ENCODE measurements around the gene P2RY11. TPM values are rescaled to one million over a fixed set of nuclear protein-coding genes. Genes with fewer than 3 reads are reported as not detected.
A peak's percentile ranks its signal among the peaks of the same experiment; 100 is the strongest.

The P2RY11 gene
- total RNA-seq, 1 donor from 2014 or later, result 19.3 TPM

DNA sequence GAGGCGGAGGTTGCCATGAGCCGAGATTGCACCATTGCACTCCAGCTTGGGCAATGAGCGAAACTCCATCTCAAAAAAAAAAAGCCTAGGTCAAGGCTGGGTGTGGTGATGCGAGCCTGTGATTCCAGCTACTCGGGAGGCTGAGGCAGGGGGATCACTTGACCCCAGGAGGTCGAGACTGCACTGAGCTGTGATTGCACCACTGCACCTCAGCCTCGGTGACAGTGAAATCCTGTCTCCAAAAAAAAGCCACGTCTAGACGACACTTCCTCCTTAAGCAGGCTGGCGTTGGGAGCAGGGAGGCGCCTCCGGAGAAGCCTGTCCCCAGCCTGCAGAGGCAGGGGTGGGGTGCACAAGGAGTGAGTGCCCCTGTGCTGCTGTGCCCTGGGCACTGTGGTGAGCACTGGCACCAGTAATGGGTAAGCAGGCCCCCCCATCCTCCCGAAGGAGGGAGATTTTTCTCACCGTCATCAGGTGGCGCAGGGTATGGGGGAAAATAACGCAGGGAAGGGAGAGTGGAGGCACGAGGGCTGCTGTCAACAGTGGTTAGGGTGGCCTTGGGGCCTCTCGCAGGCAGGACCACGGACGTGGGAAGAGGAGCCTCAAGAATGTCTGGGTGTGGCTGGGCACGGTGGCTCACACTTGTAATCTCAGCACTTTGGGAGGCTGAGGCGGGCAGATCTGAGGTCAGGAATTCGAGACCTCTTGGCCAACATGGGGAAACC, 706 bp downstream of the P2RY11 start:
- H3K36me3 ChIP-seq (ENCODE audit: insufficient read depth, low read length), result peaks cover 13% of the 10 kb centered on the region

DNA sequence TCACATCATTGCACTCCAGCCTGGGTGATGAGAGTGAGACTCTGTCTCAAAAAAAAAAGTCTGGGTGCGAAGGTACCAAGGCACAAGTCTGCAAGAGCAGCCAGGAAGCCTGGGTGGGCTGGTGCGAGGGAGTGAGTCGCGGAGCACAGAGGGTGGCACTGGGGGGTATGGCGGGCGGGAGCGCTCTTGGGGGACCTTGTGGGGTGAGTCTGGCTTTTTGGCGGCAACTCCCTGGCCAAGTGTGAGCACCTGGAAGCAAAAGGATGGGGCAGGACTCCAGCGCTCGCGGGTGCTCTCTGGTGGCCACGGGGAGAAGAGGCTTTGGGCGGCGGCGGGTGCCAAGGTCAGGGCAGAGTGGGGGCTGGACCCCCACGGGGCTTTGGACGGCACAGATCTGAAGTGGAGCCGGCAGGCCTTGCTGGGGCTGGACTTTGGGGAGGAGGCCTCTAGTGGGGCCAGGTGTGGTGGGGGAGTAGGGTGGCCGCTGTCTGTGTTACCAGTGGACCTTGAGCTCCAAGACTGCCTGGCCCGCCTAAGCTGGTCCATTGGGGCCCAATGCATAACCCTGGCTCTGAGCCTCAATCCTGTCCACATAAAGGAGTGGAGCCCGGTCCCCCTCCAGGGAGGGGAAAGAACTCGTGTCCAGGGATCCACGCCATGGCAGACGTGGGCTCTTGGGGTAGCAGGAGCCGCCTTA, 1.6 kb downstream of the P2RY11 start:
- H3K36me3 Mint-ChIP-seq (ENCODE audit: low read depth, unreplicated experiment), result peaks cover 16% of the 10 kb centered on the region
- H3K4me2 ChIP-seq (ENCODE audit: low read length), result no peak overlapping the region
- no peaks in the 10 kb centered on the region for H3K27me3 Mint-ChIP-seq (ENCODE audit: low read depth, unreplicated experiment)
- H3K27ac ChIP-seq (ENCODE audit: low read depth, low read length), result no peak overlapping the region
- H3K4me3 Mint-ChIP-seq (ENCODE audit: unreplicated experiment), result peak overlapping the region; percentile 57
- H4K20me1 ChIP-seq (ENCODE audit: insufficient read depth, low read length), result peaks cover 78% of the 10 kb centered on the region
- TF ChIP-seq, protein P1, sequence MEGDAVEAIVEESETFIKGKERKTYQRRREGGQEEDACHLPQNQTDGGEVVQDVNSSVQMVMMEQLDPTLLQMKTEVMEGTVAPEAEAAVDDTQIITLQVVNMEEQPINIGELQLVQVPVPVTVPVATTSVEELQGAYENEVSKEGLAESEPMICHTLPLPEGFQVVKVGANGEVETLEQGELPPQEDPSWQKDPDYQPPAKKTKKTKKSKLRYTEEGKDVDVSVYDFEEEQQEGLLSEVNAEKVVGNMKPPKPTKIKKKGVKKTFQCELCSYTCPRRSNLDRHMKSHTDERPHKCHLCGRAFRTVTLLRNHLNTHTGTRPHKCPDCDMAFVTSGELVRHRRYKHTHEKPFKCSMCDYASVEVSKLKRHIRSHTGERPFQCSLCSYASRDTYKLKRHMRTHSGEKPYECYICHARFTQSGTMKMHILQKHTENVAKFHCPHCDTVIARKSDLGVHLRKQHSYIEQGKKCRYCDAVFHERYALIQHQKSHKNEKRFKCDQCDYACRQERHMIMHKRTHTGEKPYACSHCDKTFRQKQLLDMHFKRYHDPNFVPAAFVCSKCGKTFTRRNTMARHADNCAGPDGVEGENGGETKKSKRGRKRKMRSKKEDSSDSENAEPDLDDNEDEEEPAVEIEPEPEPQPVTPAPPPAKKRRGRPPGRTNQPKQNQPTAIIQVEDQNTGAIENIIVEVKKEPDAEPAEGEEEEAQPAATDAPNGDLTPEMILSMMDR (IDR thresholded peaks at IDR 0.05; ENCODE audit: insufficient read depth, low read depth, low read length), result peak; percentile 22
- TF ChIP-seq EZH2 (IDR thresholded peaks at IDR 0.05; ENCODE audit: insufficient read depth, low read length), result no peak
- H3K9ac ChIP-seq (ENCODE audit: low read length), result no peak overlapping the region
- peaks cover 15% of the 10 kb centered on the region for H3K36me3 ChIP-seq (ENCODE audit: insufficient read depth, low read length)
- no peak overlapping the region for H3K4me3 ChIP-seq (ENCODE audit: insufficient read depth, low read depth, low read length)
- H3K4me1 ChIP-seq (ENCODE audit: insufficient read depth, low read length), result peaks cover 3% of the 10 kb centered on the region
- DNase-seq (ENCODE audit: low read depth) (no peak), FAIRE-seq (no peak)
- peaks cover 39% of the 10 kb centered on the region for H3K79me2 ChIP-seq (ENCODE audit: insufficient read depth, low read length)
- H3K9me3 Mint-ChIP-seq (ENCODE audit: unreplicated experiment), result no peaks in the 10 kb centered on the region
- no peaks in the 10 kb centered on the region for H3K27me3 ChIP-seq (ENCODE audit: insufficient read depth, low read length)
- H2AFZ ChIP-seq (ENCODE audit: low read depth, low read length), result no peak overlapping the region
- H3K9me3 ChIP-seq (ENCODE audit: insufficient read depth, low read depth, low read length), result no peaks in the 10 kb centered on the region
- peak overlapping the region; percentile 80 for H3K27ac Mint-ChIP-seq (ENCODE audit: unreplicated experiment)
- H3K4me1 Mint-ChIP-seq (ENCODE audit: low read depth, unreplicated experiment), result peaks cover 7% of the 10 kb centered on the region

More for the DNA sequence above, 706 bp downstream of the P2RY11 start:
- H3K4me2 ChIP-seq (ENCODE audit: low read length), result no peak overlapping the region
- H2AFZ ChIP-seq (ENCODE audit: low read depth, low read length), result no peak overlapping the region
- H3K27me3 ChIP-seq (ENCODE audit: insufficient read depth, low read length), result no peaks in the 10 kb centered on the region
- peaks cover 39% of the 10 kb centered on the region for H3K79me2 ChIP-seq (ENCODE audit: insufficient read depth, low read length)
- Mint-ChIP-seq H3K27ac (ENCODE audit: unreplicated experiment) (peak overlapping the region; percentile 72), H3K36me3 (ENCODE audit: low read depth, unreplicated experiment) (peaks cover 13% of the 10 kb centered on the region), H3K9me3 (ENCODE audit: unreplicated experiment) (no peaks in the 10 kb centered on the region), H3K4me1 (ENCODE audit: low read depth, unreplicated experiment) (peaks cover 12% of the 10 kb centered on the region), H3K4me3 (ENCODE audit: unreplicated experiment) (peak overlapping the region; percentile 57), H3K27me3 (ENCODE audit: low read depth, unreplicated experiment) (no peaks in the 10 kb centered on the region)
- no peak overlapping the region for H3K27ac ChIP-seq (ENCODE audit: low read depth, low read length)
- no peak overlapping the region for H3K9ac ChIP-seq (ENCODE audit: low read length)
- H3K9me3 ChIP-seq (ENCODE audit: insufficient read depth, low read depth, low read length), result no peaks in the 10 kb centered on the region
- FAIRE-seq (no peak), DNase-seq (ENCODE audit: low read depth) (no peak)
- TF ChIP-seq, protein P1 (IDR thresholded peaks at IDR 0.05; ENCODE audit: insufficient read depth, low read depth, low read length), result no peak
- no peak for TF ChIP-seq EZH2 (IDR thresholded peaks at IDR 0.05; ENCODE audit: insufficient read depth, low read length)
- peaks cover 80% of the 10 kb centered on the region for H4K20me1 ChIP-seq (ENCODE audit: insufficient read depth, low read length)
- peaks cover 6% of the 10 kb centered on the region for H3K4me1 ChIP-seq (ENCODE audit: insufficient read depth, low read length)
- H3K4me3 ChIP-seq (ENCODE audit: insufficient read depth, low read depth, low read length), result no peak overlapping the region

All from astrocyte (in vitro differentiated cells and primary cell).